Measurements from ENCODE around the gene CDC27. TPM values are rescaled to one million over a fixed set of nuclear protein-coding genes. Genes with fewer than 3 reads are reported as not detected.
"Not testable (repeated sequence)": the region's sequence is repeated elsewhere in the genome, so short reads cannot be mapped to it uniquely, and the experiment has no call there.

CDC27 gene
- total RNA-seq, 4 donors from 2014 or later, result 48.2 to 51.1 (median 49.1) TPM

DNA sequence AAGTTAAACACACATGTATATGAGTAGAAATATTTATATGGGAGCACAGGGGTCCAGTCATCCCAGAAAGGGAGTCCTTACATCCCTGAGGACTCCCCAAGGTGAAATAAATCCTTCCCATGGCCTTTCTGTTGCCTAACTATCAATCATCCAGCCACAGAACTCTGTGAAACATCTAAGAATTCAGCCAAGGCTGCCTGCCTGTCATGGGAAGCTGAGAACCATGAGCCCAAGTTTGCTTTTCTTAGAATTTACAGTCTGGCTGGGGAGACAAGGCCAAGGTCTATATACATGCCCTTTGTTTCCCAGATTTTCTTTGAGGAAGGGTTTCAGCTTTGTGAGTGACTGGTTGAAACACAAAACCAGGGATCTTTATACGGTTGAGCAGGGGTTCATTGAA is 35.9 kb upstream of the CDC27 start:
- TF ChIP-seq POLR2AphosphoS5 (IDR thresholded peaks at IDR 0.05), result no peak
- TF ChIP-seq EP300 (IDR thresholded peaks at IDR 0.05), result no peak
- Histone ChIP-seq H3K4me3 (no peak overlapping the region), H3K9me3 (no peaks in the 10 kb centered on the region), H3K27ac (replicated peaks in 1 of 4) (peak overlapping the region; percentile 80 to 84 (median 82)), H3K36me3 (no peaks in the 10 kb centered on the region), H3K4me1 (peaks cover 29 to 44% (median 33%) of the 10 kb centered on the region in 4 donors), H3K27me3 (no peaks in the 10 kb centered on the region)
- intact Hi-C loops (cut with DNase I), result no loop called here
- WGBS, result 20% methylated on average over 1 of the region's 1 CpG
- no peak for DNase-seq (ENCODE audit: extremely low spot score)

GRCh38 chr17:47224077-47224476 is 35.0 kb upstream of the CDC27 start:
- H3K4me3 ChIP-seq; intact Hi-C loops (cut with DNase I); H3K27me3 ChIP-seq; DNase-seq (ENCODE audit: extremely low spot score); H3K9me3 ChIP-seq; H3K36me3 ChIP-seq: not testable (repeated sequence)
- peaks cover 23 to 38% (median 30%) of the 10 kb centered on the region in 4 donors for H3K4me1 ChIP-seq
- peak overlapping the region; percentile 80 to 84 (median 82) for H3K27ac ChIP-seq (replicated peaks in 1 of 4)
- 94% methylated on average over 2 of the region's 2 CpGs for WGBS

DNA sequence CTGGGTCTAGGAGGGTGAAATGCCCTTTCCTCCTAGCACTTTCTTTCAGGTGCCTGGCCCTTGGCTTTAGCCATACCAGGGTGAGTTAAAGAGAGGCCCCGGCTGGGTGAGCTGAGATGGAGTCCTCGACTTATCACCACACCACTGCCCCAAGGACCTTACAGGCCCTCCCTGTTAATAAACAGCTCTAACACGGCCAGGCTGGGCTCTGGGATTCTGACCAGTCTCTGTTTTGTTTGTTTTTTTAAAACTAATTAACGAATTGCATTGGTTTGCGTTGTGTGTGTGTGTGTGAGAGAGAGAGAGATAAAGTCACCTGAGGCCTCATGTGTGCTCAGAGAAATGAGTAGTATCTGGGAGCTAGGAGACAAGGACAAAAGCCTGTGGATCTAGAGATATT is 34.4 kb upstream of the CDC27 start:
- H3K4me1 ChIP-seq, result peaks cover 22 to 37% (median 30%) of the 10 kb centered on the region in 4 donors
- no peak for DNase-seq (ENCODE audit: extremely low spot score)
- WGBS, result 98% methylated on average over 5 of the region's 5 CpGs
- intact Hi-C loops (cut with DNase I), result no loop called here
- no peak for TF ChIP-seq CTCF (IDR thresholded peaks at IDR 0.05)
- TF ChIP-seq POLR2A (IDR thresholded peaks at IDR 0.05; ENCODE audit: low read depth), result no peak
- no peaks in the 10 kb centered on the region for H3K36me3 ChIP-seq
- H3K4me3 ChIP-seq, result no peak overlapping the region
- peak overlapping the region in 3 of 4 donors; percentile 28 to 80 (median 44) for H3K27ac ChIP-seq (replicated peaks in 1 of 4)
- H3K27me3 ChIP-seq, result no peaks in the 10 kb centered on the region
- H3K9me3 ChIP-seq, result no peaks in the 10 kb centered on the region

DNA sequence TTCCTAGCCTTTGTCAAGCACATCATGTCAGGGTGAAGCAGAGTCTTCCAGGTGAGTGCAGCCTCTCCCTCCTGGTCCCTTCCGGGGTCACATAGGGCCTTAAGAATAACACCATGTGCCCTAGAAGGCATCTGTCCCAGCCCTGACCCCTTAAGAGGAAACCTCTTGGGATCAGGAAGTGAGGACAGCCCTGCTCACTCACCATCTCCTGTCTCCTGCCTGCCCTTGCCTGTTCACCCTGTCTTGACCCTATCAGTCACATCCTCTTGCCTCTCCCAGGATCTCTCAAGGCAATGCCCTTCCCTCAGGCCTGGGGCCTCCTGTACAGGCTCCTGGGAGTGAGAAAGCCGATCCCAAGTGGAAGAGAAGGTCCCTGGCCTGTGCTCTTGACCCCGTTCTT is 33.9 kb upstream of the CDC27 start:
- peak overlapping the region in 3 of 4 donors; percentile 28 to 80 (median 44) for H3K27ac ChIP-seq (replicated peaks in 1 of 4)
- H3K4me1 ChIP-seq, result peaks cover 22 to 37% (median 30%) of the 10 kb centered on the region in 4 donors
- no peak for DNase-seq (ENCODE audit: extremely low spot score)
- no peak overlapping the region for H3K4me3 ChIP-seq
- H3K9me3 ChIP-seq, result no peaks in the 10 kb centered on the region
- H3K27me3 ChIP-seq, result no peaks in the 10 kb centered on the region
- 82% methylated on average over 3 of the region's 3 CpGs for WGBS
- TF ChIP-seq POLR2A (IDR thresholded peaks at IDR 0.05; ENCODE audit: low read depth) (no peak), CTCF (IDR thresholded peaks at IDR 0.05) (no peak), POLR2AphosphoS5 (IDR thresholded peaks at IDR 0.05) (no peak), EP300 (IDR thresholded peaks at IDR 0.05) (no peak)
- intact Hi-C loops (cut with DNase I), result no loop called here
- H3K36me3 ChIP-seq, result no peaks in the 10 kb centered on the region

GRCh38 chr17:47222047-47222446 is 33.0 kb upstream of the CDC27 start:
- no peaks in the 10 kb centered on the region for H3K36me3 ChIP-seq
- TF ChIP-seq POLR2AphosphoS5 (IDR thresholded peaks at IDR 0.05) (no peak), CTCF (IDR thresholded peaks at IDR 0.05) (no peak), POLR2A (IDR thresholded peaks at IDR 0.05; ENCODE audit: low read depth) (no peak), EP300 (IDR thresholded peaks at IDR 0.05) (no peak)
- DNase-seq (ENCODE audit: extremely low spot score), result no peak
- intact Hi-C loops (cut with DNase I), result no loop called here
- peaks cover 22 to 37% (median 30%) of the 10 kb centered on the region in 4 donors for H3K4me1 ChIP-seq
- H3K4me3 ChIP-seq, result no peak overlapping the region
- H3K27ac ChIP-seq (replicated peaks in 1 of 4), result no peak overlapping the region
- 100% methylated on average over 3 of the region's 4 CpGs for WGBS
- H3K27me3 ChIP-seq, result no peaks in the 10 kb centered on the region
- H3K9me3 ChIP-seq, result no peaks in the 10 kb centered on the region

- TF ChIP-seq CTCF (IDR thresholded peaks at IDR 0.05) (no peak), EP300 (IDR thresholded peaks at IDR 0.05) (no peak), POLR2A (IDR thresholded peaks at IDR 0.05; ENCODE audit: low read depth) (no peak), POLR2AphosphoS5 (IDR thresholded peaks at IDR 0.05) (no peak)
- intact Hi-C loops (cut with DNase I), result no loop called here
- DNase-seq (ENCODE audit: extremely low spot score), result no peak
- WGBS, result 84% methylated on average over 6 of the region's 6 CpGs
- H3K9me3 ChIP-seq, result no peaks in the 10 kb centered on the region
- H3K27me3 ChIP-seq, result no peaks in the 10 kb centered on the region
- no peak overlapping the region for H3K4me3 ChIP-seq
- H3K27ac ChIP-seq (replicated peaks in 1 of 4), result no peak overlapping the region
- H3K36me3 ChIP-seq, result no peaks in the 10 kb centered on the region
- H3K4me1 ChIP-seq, result peaks cover 18 to 32% (median 26%) of the 10 kb centered on the region in 4 donors
Measured at GRCh38 chr17:47221154-47221553, 32.1 kb upstream of the CDC27 start.
